Measurements from ENCODE around the gene SLC12A8.

- TF ChIP-seq POLR2AphosphoS5 (IDR thresholded peaks at IDR 0.05) (no peak), CTCF (IDR thresholded peaks at IDR 0.05) (no peak), POLR2A (IDR thresholded peaks at IDR 0.05) (no peak)
These were observed 140.2 kb downstream of the SLC12A8 start for GRCh38 chr3:125072301-125072700.

Data from stomach (tissue), 4 donors.